Sciatic nerve (tissue), 2 donors: ENCODE measurements around the gene NFE2L1. TPM values are rescaled to one million over a fixed set of nuclear protein-coding genes. Genes with fewer than 3 reads are reported as not detected.

Experiments used
- ATAC-seq: fragments of 200-7000 bp; cut with Tn5 transposase; one replicate; pipeline ENCODE4 v1.9.1; 2020; ENCODE audit warnings: mild to moderate bottlenecking, moderate library complexity
- DNase-seq: peaks from one replicate; pipeline ENCODE4 v3.0.0-alpha.2; 2020; ENCODE audit warnings: low spot score
- intact Hi-C: fragments of 100-400 bp; cut with DNase I; formaldehyde crosslinking; loops from one replicate; pipeline ENCODE4 v1.14.2; 2022
- microRNA-seq: library from miRNA; unstranded; fragments of <30 nt; microRNA quantifications from one replicate; pipeline ENCODE4 v1.2.0, GENCODE V29; 2020
- total RNA-seq: library from RNA; stranded (reverse); fragmentation: NEBNext Ultra II Directional; extraction: Animal tissue kit (Norgen Biotek cat#: 25700); gene quantifications from one replicate; pipeline ENCODE4 v1.2.1, GENCODE V29; 2021
- donor health status: DM: no; HTN: no; CAD: no.
- donor health status: DM: no; HTN: no; CAD: no.

NFE2L1 gene
- total RNA-seq, 1 donor from 2014 or later: 287 TPM

DNA sequence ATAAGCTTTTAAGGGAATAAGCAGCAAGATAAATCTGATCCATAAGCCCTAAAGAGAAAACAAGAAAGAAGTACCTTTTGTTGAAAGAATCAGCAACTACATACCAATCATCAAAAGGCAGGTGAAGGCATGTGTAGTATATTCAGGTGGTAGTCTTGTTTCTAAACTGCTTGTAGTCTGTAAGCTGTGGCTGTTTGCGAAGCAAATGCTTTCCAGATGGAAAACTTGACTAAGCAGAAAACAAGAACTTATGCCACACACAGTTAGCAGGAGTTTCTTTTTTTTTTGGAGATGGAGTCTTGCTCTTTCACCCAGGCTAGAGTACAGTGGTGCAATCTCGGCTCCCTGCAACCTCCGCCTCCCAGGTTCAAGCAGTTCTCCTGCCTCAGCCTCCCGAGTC lies 47.5 kb downstream of the NFE2L1 start:
- ATAC-seq: no peak
- intact Hi-C loops: no loop called here
- DNase-seq: no peak

DNA sequence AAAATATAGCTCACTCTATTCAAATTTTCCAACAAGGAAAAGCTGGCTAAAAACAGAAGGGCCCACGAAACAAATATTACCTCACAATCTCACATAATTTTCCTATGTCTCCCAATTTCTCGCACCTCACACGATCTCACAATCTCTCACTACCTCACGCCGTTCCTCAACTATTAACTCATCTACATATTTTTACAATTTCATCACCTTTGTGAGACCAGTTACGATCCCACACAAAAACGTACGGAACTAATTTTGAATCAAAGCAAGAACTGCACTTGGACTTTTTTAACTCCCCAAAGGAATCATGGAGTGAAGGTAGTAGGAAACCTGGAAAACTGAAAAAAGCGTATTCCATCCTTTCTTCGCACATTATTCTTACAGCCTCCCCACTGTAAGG lies 52.0 kb downstream of the NFE2L1 start:
- DNase-seq (no peak), ATAC-seq (no peak)
- intact Hi-C loops: no loop called here

DNA sequence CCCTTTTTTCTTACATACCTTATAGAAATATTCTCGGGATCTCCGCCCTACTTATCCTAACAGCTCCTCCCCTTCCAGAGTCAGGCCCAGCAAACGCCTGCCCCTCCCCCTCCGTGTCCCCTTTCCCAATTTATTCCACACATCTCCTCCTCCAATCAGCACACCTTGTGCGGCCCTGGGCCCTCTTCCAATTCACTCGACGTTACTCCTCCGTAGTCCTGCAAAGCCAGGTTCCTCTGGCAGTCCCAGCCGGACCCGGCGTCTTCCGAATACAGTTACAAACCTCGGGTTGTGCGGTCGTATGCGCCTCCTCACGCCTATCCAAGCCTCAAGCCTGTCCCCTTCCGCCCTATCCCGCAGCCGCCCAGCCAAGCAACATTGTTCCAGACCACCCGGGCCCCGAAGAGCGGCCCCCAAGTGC lies 52.4 kb downstream of the NFE2L1 start:
- DNase-seq (peak; percentile 75), ATAC-seq (peak; percentile 23)
- intact Hi-C loops: no loop called here

DNA sequence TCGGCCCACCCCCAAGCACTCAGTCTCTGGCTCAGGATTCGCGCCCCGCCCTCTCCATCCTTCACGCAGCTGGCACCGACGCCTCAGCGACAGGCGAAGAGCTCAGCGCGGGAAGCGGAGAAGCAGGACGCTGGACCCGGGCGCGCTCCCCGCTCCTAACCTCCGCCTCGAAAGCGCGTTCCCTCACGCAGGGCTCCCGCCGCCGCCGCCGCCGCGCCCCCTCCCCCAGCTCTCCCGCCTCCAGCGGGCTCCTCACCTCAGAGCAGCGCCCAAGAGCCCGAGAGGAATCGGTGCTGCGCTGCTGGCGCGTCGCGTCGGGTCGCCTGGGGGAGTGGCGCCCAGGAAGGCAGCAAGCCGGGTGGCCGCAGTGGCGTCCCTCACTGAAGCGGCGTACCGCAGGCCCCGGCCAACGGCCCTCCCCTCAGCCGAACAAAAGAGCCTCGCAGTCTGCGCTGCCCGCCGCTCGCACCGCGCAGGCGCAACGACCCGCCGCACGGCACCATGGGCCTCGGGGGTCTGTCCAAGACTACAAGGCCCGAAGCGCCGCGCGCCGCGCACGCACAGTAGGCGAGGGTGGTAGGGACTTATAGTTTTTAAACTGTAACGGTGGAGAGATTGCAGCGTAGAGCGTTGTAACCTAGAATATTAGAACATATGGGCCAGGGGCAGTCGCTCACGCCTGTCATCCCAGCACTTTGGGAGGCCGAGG lies 53.0 kb downstream of the NFE2L1 start, which contains the start of gene CBX1:
CBX1 (minus strand) TSS at position 467 of the 709 bp plus-strand sequence. CDS start 24,474 bp downstream, outside the sequence.
- DNase-seq (peak; percentile 94), ATAC-seq (peak; percentile 98)
- intact Hi-C loops: no loop called here

DNA sequence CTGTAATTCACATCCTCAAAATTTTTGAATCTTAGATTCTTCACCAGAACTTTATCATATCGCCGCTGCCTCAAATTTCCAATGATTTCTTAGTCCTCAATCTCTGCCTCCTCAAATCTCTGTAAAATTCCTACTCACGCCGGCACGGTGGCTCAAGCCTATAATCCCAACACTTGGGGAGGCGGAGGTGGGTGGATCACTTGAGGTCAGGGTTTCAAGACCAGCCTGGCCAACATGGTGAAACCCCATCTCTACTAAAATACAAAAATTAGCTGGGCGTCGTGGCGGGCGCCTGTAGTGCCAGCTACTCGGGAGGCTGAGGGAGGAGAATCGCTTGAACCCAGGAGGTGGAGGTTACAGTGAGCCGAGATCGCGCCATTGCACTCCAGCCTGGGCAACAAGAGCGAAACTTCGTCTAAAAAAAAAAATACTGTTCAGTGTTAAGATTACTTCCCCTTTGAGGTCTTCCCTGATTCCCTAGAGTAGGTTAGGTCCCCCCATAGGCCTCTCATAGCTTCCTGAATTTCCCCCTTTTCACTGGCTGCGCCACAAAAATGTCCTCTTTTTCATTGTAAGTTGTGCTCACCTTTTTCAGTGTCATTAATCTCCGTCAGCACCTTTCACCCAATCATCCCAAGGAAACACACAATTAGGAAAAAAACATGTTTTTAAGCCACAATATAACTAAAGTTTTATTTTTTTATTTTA lies 54.0 kb downstream of the NFE2L1 start:
- intact Hi-C loops: no loop called here
- ATAC-seq: no peak
- DNase-seq: no peak

DNA sequence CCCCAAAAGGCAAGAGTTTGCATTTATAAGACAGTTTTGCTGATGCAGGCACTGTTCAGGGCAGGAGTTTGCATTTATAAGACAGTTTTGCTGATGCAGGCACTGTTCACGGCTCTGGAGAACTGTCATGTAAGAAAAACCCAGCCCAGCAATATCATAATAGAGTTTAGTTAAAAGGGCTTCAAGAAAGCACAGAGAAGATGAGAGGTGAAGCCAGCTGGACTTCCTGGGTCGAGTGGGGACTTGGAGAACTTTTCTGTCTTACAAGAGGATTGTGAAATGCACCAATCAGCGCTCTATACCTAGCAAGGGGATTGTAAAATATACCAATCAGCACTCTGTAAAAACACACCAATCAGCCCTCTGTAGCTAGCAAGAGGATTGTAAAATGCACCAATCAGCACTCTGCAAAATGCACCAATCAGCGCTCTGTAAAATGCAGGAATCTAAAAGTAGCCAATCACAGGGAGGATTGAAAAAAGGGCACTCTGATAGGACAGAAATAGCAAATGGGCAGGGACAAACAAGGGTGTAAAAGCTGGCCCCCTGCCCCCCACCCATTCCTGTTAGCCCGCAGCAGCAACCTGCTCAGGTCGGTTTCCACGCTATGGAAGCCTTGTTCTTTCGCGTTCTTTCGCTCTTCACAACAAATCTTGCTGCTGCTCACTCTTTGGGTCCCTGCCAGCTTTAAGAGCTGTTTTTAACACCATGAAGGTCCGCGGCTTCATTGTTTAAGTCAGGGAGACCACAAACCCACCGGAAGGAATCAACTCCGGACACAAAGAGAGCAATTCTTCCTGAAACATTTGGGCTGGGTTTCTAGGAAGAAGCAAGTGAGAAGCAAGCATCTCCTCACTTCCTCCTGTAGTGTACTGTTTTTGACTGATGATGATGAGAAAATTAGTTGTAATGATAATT lies 54.9 kb downstream of the NFE2L1 start:
- no peak for ATAC-seq
- intact Hi-C loops: no loop called here
- no peak for DNase-seq

DNA sequence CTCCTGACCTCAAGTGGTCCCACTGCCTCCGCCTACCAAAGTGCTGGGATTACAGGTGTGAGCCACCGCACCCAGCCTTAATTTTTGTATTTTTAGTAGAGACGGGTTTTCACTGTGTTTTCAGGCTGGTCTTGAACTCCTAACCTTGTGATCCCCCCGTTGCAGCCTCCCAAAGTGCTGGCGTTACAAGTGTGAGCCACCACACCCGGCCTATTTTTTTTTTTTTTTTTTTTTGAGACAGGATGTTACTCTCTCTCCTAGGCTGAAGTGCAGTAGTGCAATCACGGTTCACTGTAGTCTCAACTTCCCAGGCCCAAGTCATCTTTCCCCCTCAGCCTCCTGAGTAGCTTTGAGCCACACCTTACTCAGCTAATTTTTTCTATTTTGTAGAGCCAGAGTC lies 56.3 kb downstream of the NFE2L1 start:
- no peak for ATAC-seq
- intact Hi-C loops: no loop called here
- no peak for DNase-seq

DNA sequence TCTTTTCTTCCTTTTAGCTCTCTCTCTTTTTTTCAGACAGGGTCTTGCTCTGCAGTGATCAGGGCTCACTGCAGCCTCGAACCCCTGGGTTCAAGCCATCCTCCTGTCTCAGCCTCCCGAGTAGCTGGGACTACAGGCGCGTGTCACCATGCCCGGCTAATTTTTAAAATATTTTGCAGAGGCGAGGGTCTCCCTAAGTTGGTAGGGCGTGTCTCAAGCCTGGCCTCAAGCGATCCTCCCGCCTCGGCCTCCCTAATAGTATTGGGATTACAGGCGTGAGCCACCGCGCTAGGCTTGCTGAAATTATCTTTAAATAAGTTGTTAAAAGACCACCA lies 58.6 kb downstream of the NFE2L1 start:
- ATAC-seq (peak; percentile 1), DNase-seq (no peak)
- intact Hi-C loops: no loop called here

DNA sequence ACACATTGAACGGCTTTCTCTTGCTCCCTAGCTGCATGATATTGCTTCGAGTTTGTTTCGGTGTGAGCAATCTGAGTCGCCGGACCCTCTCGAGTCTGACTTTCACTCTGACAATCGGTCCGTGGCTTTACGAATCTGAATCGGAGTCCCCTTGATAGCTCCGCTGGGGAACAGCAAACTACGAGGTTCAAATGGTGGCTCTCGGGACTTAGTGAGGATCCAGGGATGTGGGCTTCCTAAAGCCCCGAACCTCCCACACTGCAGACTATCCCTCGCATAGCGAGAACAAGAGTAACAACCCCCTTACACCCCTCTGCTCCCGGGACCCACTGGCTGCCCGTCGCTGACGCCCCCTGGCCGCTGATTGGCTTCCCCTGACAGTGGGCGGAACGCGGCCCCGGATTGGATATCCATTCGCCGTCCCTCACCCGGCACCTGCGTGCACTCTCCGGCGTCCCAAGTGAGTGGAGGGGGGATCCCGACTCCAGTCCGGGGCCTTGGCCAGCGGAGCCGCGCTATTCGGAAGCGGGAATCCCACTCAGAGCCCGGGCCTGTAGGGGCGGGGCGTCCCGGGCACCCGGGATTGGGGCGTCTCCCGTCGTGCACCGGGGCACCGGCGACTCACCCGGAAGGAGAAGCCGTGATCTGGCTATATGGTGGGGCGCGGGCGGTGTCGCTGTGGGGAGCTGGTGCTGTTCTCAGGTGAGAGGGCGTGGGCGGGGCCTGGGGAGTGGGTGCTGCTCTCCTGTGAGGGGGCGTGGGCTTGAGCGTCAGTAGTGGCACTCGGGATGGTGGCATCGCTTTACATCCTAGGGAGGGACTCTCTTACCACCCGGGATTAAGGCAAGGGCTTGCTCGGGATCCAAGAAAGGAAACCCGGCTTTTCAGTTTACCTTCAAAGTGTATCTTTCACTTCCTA lies 59.2 kb downstream of the NFE2L1 start, which contains the start of gene SNX11:
SNX11 (plus strand) TSS at position 630 of the 919 bp plus-strand sequence. CDS start 4,278 bp downstream, outside the sequence.
- intact Hi-C loops: no loop called here
- DNase-seq: peak; percentile 92
- ATAC-seq: peak; percentile 97

DNA sequence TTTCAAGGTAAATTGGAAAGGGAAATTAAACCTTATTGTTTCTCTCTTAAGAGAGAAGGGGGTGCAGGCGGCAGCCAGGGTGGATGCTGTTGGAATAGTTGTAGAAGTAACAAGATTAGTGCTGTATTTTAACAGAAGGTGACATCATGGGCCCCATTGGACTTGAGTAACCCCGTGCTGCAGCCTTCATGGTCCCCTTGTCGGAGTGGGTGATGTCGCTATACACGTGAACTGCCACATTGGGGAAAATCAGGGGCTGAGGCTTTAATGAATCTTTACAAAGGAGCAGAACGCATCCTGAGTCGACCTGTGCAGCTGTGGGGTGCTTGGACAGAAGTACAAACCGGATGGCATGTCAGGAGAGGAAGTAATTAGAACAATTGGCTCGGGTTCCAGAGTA lies 62.6 kb downstream of the NFE2L1 start:
- no peak for DNase-seq
- no peak for ATAC-seq
- intact Hi-C loops: no loop called here

Small RNAs within 50 kb of the gene (microRNA-seq; reads per million reads assigned to microRNA genes)
- 606 reads per million, percentile 78 among the genes with 10 or more reads in this experiment for gene MIR152

Other genes with a start within 250 kb of the NFE2L1 start
- 13.5 TPM for gene OSBPL7, start 226.6 kb upstream of the NFE2L1 start, total RNA-seq
- gene MRPL10, start 216.8 kb upstream of the NFE2L1 start, total RNA-seq: 26.6 TPM
- 0.89 TPM for gene LRRC46, start 216.7 kb upstream of the NFE2L1 start, total RNA-seq
- 39.4 TPM for gene SCRN2, start 207.1 kb upstream of the NFE2L1 start, total RNA-seq
- 0.62 TPM for gene SP6, start 197.2 kb upstream of the NFE2L1 start, total RNA-seq
- gene SP2, start 152.1 kb upstream of the NFE2L1 start, total RNA-seq: 24.2 TPM
- gene PNPO, start 106.8 kb upstream of the NFE2L1 start, total RNA-seq: 20.0 TPM
- gene PRR15L, start 90.5 kb upstream of the NFE2L1 start, total RNA-seq: not detected
- gene CDK5RAP3, start 77.2 kb upstream of the NFE2L1 start, total RNA-seq: 187 TPM
- gene COPZ2, start 10.6 kb upstream of the NFE2L1 start, total RNA-seq: 72.7 TPM
- gene CBX1, start 53.1 kb downstream of the NFE2L1 start, total RNA-seq: 53.0 TPM
- gene SNX11, start 59.4 kb downstream of the NFE2L1 start, total RNA-seq: 18.5 TPM